D721Med (cell line): ENCODE measurements around the gene AFAP1.

Experiments
- DNase-seq: peaks from one replicate; pipeline ENCODE4 v3.0.0; 2011; ENCODE audit warnings: low spot score; ENCODE audit not compliant: insufficient read length
- FAIRE-seq: peaks from 2 replicates; lab custom pipeline; 2011; peaks lifted over from hg19 to GRCh38; lab: Jason Lieb, UNC
- TF ChIP-seq, protein P1 (sequence below): IDR thresholded peaks from 2 replicates; pipeline ENCODE4 v1.5.1; 2012; ENCODE audit warnings: mild to moderate bottlenecking, control low read depth; ENCODE audit not compliant: insufficient read depth; ENCODE audit errors: missing control alignments

AFAP1 gene

DNA sequence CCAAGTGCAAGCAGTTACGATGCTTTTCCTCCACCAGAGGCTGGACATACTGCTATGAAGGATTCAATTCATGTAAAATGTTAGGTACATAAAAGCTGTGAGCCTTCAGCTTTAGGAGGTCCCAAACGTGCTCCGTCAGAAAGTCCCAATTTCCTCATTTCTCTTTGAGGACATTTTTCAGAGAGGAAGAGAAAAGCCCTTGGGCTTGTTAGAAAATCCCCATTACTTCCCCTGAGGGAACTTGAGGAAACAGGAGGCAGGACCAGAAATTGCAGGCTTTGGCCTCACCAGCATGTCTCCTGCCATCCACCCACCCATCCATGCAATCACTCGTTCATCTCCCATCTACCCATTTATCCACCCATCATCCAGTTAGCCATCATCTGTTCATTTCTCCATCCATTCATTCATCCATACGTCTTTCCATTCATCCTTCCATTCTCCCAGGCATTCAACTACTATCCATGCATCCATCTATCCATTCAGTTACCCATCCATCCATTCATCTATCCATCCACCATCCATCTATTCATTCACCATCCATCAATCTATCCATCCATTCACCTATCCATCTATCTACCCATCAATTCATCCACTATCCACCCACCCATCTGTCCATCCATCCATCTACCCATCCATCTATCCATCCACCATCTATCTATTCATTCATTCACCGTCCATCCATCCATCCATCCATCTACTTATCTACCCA, 223.5 kb downstream of the AFAP1 start:
- DNase-seq (no peak), FAIRE-seq (no peak)
- TF ChIP-seq, protein P1, sequence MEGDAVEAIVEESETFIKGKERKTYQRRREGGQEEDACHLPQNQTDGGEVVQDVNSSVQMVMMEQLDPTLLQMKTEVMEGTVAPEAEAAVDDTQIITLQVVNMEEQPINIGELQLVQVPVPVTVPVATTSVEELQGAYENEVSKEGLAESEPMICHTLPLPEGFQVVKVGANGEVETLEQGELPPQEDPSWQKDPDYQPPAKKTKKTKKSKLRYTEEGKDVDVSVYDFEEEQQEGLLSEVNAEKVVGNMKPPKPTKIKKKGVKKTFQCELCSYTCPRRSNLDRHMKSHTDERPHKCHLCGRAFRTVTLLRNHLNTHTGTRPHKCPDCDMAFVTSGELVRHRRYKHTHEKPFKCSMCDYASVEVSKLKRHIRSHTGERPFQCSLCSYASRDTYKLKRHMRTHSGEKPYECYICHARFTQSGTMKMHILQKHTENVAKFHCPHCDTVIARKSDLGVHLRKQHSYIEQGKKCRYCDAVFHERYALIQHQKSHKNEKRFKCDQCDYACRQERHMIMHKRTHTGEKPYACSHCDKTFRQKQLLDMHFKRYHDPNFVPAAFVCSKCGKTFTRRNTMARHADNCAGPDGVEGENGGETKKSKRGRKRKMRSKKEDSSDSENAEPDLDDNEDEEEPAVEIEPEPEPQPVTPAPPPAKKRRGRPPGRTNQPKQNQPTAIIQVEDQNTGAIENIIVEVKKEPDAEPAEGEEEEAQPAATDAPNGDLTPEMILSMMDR, result no peak

DNA sequence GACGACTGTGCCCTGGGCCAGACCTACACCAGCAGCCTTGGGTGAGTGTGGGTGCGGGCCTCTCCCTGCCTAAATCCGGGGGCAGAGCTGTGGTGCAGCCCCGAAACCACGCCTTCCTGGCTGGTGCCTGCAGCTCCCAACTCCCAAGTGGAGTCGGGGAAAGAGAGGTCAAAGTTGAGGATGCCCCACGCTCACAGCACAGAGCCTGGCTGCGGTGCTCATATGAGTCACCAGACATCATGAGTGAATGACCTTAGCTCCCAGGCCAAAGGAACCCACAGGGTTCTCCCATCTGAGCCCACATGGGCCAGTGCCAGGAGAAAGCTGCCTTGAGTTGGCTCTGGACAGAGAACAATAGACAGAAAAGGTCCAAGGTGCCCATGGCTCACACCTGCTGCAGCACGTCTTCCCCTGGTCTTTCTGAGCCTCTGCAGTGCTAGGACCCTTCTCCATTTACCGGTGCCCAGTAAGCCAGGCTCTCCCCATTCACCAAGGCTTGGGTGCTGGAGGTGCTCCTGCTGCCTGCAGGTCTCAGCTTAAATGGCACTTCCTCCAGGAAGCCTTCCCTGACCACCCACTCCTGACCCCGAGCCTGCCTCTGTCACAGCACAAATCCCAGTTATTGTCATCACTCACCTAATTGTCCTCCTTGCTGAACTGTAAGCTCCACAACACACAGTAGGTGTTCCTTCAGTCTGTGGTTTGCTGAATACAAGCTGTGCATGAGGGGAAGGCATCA, 224.2 kb downstream of the AFAP1 start:
- DNase-seq (no peak), FAIRE-seq (no peak)
- TF ChIP-seq, protein P1, result no peak

DNA sequence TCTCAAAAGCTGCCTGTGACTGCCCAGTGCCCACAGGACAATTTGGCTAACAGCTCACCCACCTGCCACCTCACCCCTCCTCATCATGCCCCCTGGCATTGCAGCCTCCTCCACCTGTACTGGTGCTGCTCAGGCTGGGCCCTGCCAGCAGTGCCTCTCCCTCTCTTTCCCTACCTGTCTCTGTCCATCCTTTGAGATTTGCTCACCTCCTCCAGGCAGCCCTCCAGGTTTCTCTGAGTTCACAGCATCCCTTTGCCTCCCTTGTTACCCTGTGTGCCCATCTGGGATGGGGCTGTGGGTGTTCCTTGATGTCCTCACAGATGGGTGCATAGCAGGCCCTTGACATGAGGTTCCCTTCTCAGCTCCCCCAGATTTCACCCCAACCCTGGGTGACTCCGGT, 224.9 kb downstream of the AFAP1 start:
- DNase-seq (no peak), FAIRE-seq (no peak)
- TF ChIP-seq, protein P1, result no peak

DNA sequence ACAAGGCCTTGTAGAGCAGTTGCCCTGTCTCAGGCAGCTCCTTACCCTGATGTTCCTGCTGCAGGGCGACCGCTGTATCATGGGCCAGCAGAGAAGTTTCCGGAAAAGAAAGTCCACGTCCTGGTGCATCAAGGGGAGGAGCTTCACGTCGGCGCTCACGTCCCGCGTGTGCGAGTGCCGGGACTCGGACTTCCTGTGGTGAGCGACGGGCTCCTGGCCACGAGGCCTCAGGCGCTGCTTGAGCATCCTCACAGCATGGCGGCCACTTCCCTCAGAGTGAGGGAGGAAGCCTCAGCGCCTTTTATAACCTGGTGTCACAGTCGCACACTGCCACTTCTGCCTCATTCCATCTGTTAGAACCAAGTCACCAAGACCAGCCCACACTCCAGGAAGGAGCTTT, 225.5 kb downstream of the AFAP1 start:
- TF ChIP-seq, protein P1, result no peak
- DNase-seq, result no peak
- FAIRE-seq, result no peak

DNA sequence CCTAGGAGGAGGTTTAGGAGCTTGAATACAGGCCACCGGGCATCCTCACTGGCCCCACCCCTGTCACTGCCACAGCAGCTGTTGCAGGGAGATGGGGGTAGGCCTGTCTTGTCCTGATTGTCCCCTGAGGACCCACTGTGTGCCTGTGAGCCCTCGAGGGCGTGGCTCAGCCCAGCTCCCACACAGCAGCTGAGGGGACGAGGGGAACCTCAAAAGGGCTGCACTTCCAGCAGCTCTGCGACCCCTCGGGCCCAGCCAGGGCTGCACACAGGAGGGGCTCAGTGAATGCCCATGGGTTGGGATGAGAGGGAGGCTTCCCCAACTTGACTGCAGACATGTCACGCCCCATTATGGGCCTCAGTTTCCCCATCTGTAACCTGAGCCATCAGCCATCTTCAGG, 225.9 kb downstream of the AFAP1 start:
- DNase-seq (no peak), FAIRE-seq (no peak)
- TF ChIP-seq, protein P1, result no peak

DNA sequence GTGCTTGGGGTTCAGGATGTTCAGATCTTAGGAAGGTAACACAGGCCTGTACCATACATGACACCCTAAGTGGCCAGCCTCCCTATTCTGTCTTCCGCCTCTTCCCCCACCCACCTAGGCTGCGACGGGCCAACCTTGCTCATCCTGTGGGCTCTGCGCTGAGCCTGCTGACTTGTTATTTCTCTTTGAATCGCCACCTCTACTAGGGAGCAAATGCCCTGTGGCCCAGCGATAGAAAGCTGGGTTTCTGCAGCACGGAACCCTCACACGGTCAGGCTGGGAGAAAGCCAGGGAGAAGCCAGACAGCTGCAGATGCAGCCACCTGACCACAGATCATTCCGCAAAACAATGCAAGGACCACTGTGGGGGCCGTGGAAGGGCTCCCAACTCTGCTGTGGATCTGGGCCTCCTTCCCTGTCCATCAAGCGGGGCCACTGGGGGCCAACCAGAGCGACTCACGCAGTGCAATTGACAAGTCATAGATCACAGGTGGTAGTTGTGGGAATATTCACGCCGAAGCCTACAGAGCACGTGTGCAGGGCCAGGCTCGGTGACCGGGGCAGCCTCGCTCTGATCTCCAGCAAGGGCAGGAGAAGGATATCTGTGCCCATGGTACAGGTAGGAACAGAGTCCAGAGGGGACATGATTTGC, 227.5 kb downstream of the AFAP1 start:
- FAIRE-seq (no peak), DNase-seq (no peak)
- TF ChIP-seq, protein P1, result no peak
